ENCODE measurements around the gene GOLGA8R.
"Not testable (repeated sequence)": the region's sequence is repeated elsewhere in the genome, so short reads cannot be mapped to it uniquely, and the experiment has no call there.

The GOLGA8R gene

GRCh38 chr15:30414160-30414559 is at the start of gene GOLGA8R:
TSS of gene GOLGA8R (minus strand) at chr15:30414260. CDS start at chr15:30414162, 98 bp downstream.
- H3K4me3 ChIP-seq (ENCODE audit: low read length); H2AFZ ChIP-seq (ENCODE audit: low read depth, low read length); H3K36me3 ChIP-seq (ENCODE audit: insufficient read depth, low read length): not testable (repeated sequence)

GRCh38 chr15:30463849-30464248 is 49.8 kb upstream of the GOLGA8R start:
- not testable (repeated sequence) for H3K36me3 ChIP-seq (ENCODE audit: insufficient read depth, low read length)

More at GRCh38 chr15:30414160-30414559, at the start of gene GOLGA8R:
- H3K27me3 ChIP-seq (ENCODE audit: insufficient read depth, low read length); H3K4me1 ChIP-seq (ENCODE audit: insufficient read depth, low read length); H3K9me3 ChIP-seq (ENCODE audit: low read length): not testable (repeated sequence)

GRCh38 chr15:30462176-30462575 is 48.1 kb upstream of the GOLGA8R start:
- not testable (repeated sequence) for H3K27me3 ChIP-seq (ENCODE audit: insufficient read depth, low read length); H3K9me3 ChIP-seq (ENCODE audit: low read length); H3K4me1 ChIP-seq (ENCODE audit: insufficient read depth, low read length); H3K36me3 ChIP-seq (ENCODE audit: insufficient read depth, low read length); H3K4me3 ChIP-seq (ENCODE audit: low read length); H2AFZ ChIP-seq (ENCODE audit: low read depth, low read length)

More at GRCh38 chr15:30463849-30464248, 49.8 kb upstream of the GOLGA8R start:
- not testable (repeated sequence) for H3K4me3 ChIP-seq (ENCODE audit: low read length); H3K4me1 ChIP-seq (ENCODE audit: insufficient read depth, low read length); H2AFZ ChIP-seq (ENCODE audit: low read depth, low read length); H3K27me3 ChIP-seq (ENCODE audit: insufficient read depth, low read length); H3K9me3 ChIP-seq (ENCODE audit: low read length)

- H3K36me3 ChIP-seq (ENCODE audit: insufficient read depth, low read length); H3K4me3 ChIP-seq (ENCODE audit: low read length); H3K9me3 ChIP-seq (ENCODE audit: low read length); H3K27me3 ChIP-seq (ENCODE audit: insufficient read depth, low read length); H3K4me1 ChIP-seq (ENCODE audit: insufficient read depth, low read length); H2AFZ ChIP-seq (ENCODE audit: low read depth, low read length): not testable (repeated sequence)
Measured at GRCh38 chr15:30452702-30453101, 38.6 kb upstream of the GOLGA8R start.

- H3K36me3 ChIP-seq (ENCODE audit: insufficient read depth, low read length); H3K4me3 ChIP-seq (ENCODE audit: low read length); H3K4me1 ChIP-seq (ENCODE audit: insufficient read depth, low read length); H3K9me3 ChIP-seq (ENCODE audit: low read length); H3K27me3 ChIP-seq (ENCODE audit: insufficient read depth, low read length); H2AFZ ChIP-seq (ENCODE audit: low read depth, low read length): not testable (repeated sequence)
Measured at GRCh38 chr15:30438348-30438747, 24.3 kb upstream of the GOLGA8R start.

GRCh38 chr15:30435878-30436277 is 21.8 kb upstream of the GOLGA8R start:
- not testable (repeated sequence) for H2AFZ ChIP-seq (ENCODE audit: low read depth, low read length); H3K36me3 ChIP-seq (ENCODE audit: insufficient read depth, low read length); H3K27me3 ChIP-seq (ENCODE audit: insufficient read depth, low read length); H3K9me3 ChIP-seq (ENCODE audit: low read length); H3K4me3 ChIP-seq (ENCODE audit: low read length); H3K4me1 ChIP-seq (ENCODE audit: insufficient read depth, low read length)

GRCh38 chr15:30420723-30421122 is 6.7 kb upstream of the GOLGA8R start:
- H2AFZ ChIP-seq (ENCODE audit: low read depth, low read length); H3K9me3 ChIP-seq (ENCODE audit: low read length); H3K4me1 ChIP-seq (ENCODE audit: insufficient read depth, low read length); H3K4me3 ChIP-seq (ENCODE audit: low read length); H3K27me3 ChIP-seq (ENCODE audit: insufficient read depth, low read length); H3K36me3 ChIP-seq (ENCODE audit: insufficient read depth, low read length): not testable (repeated sequence)

- H3K9me3 ChIP-seq (ENCODE audit: low read length); H2AFZ ChIP-seq (ENCODE audit: low read depth, low read length); H3K4me1 ChIP-seq (ENCODE audit: insufficient read depth, low read length); H3K27me3 ChIP-seq (ENCODE audit: insufficient read depth, low read length); H3K36me3 ChIP-seq (ENCODE audit: insufficient read depth, low read length); H3K4me3 ChIP-seq (ENCODE audit: low read length): not testable (repeated sequence)
Measured at GRCh38 chr15:30407636-30408035, 6.4 kb downstream of the GOLGA8R start.

GRCh38 chr15:30398988-30399387 is 15.1 kb downstream of the GOLGA8R start:
- H2AFZ ChIP-seq (ENCODE audit: low read depth, low read length); H3K4me3 ChIP-seq (ENCODE audit: low read length); H3K9me3 ChIP-seq (ENCODE audit: low read length); H3K36me3 ChIP-seq (ENCODE audit: insufficient read depth, low read length); H3K4me1 ChIP-seq (ENCODE audit: insufficient read depth, low read length); H3K27me3 ChIP-seq (ENCODE audit: insufficient read depth, low read length): not testable (repeated sequence)

- H3K9me3 ChIP-seq (ENCODE audit: low read length); H3K27me3 ChIP-seq (ENCODE audit: insufficient read depth, low read length); H3K36me3 ChIP-seq (ENCODE audit: insufficient read depth, low read length); H3K4me1 ChIP-seq (ENCODE audit: insufficient read depth, low read length); H2AFZ ChIP-seq (ENCODE audit: low read depth, low read length); H3K4me3 ChIP-seq (ENCODE audit: low read length): not testable (repeated sequence)
Measured at GRCh38 chr15:30393664-30393991, 20.4 kb downstream of the GOLGA8R start.

- not testable (repeated sequence) for H3K4me1 ChIP-seq (ENCODE audit: insufficient read depth, low read length); H3K36me3 ChIP-seq (ENCODE audit: insufficient read depth, low read length)
Measured at GRCh38 chr15:30392766-30393663, 21.0 kb downstream of the GOLGA8R start, which contains the start of gene CHRFAM7A. TSS of gene CHRFAM7A (minus strand) at chr15:30393540. CDS start at chr15:30383351, 10,189 bp downstream.

GRCh38 chr15:30386318-30386887 is 27.7 kb downstream of the GOLGA8R start:
- H3K4me3 ChIP-seq (ENCODE audit: low read length); H3K27me3 ChIP-seq (ENCODE audit: insufficient read depth, low read length); H2AFZ ChIP-seq (ENCODE audit: low read depth, low read length); H3K36me3 ChIP-seq (ENCODE audit: insufficient read depth, low read length); H3K9me3 ChIP-seq (ENCODE audit: low read length); H3K4me1 ChIP-seq (ENCODE audit: insufficient read depth, low read length): not testable (repeated sequence)

More at GRCh38 chr15:30392766-30393663, 21.0 kb downstream of the GOLGA8R start, which contains the start of gene CHRFAM7A:
- not testable (repeated sequence) for H3K9me3 ChIP-seq (ENCODE audit: low read length); H2AFZ ChIP-seq (ENCODE audit: low read depth, low read length); H3K27me3 ChIP-seq (ENCODE audit: insufficient read depth, low read length); H3K4me3 ChIP-seq (ENCODE audit: low read length)

GRCh38 chr15:30377082-30377413 is 37.0 kb downstream of the GOLGA8R start:
- not testable (repeated sequence) for H2AFZ ChIP-seq (ENCODE audit: low read depth, low read length); H3K36me3 ChIP-seq (ENCODE audit: insufficient read depth, low read length); H3K9me3 ChIP-seq (ENCODE audit: low read length); H3K27me3 ChIP-seq (ENCODE audit: insufficient read depth, low read length); H3K4me1 ChIP-seq (ENCODE audit: insufficient read depth, low read length); H3K4me3 ChIP-seq (ENCODE audit: low read length)
